GM12873 (cell line): ENCODE measurements around the gene ITPK1.

Experiments
- CTCF ChIP-seq: IDR thresholded peaks from 2 replicates; pipeline ENCODE4 v1.5.1; 2012; ENCODE audit warnings: low read depth, mild to moderate bottlenecking, moderate library complexity, low read length, control low read depth; ENCODE audit not compliant: insufficient read depth; ENCODE audit errors: missing control alignments

Gene ITPK1

GRCh38 chr14:93081876-93082570 lies 33.7 kb downstream of the ITPK1 start:
- TF ChIP-seq CTCF = no peak

DNA sequence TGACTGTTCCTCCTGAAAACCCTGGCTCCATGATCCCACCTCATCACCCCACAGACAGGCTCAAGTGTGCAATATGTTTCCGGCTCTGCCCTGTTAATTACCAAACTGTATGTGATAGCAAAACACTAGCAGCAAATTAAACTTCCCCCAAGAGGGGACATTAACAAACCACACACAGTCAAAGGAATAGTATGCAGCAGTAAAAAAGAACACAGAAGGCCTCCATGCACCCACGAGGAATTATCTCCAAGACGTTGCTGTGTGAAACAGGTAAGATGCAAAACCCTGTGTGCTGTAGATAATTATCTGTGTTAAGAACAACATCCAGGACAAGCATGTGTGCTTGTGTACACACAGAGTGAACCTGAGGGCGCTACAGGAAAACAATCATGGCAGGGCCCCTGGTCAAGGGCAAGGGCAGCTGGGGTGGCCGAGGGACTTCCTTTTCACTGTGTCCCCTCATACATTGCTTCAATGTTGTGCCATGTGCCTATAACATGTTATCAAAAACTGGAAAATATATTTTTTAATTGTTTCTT lies 35.8 kb downstream of the ITPK1 start:
- TF ChIP-seq CTCF = no peak

- no peak for TF ChIP-seq CTCF
Measured at GRCh38 chr14:93079321-93079720, 36.4 kb downstream of the ITPK1 start.

DNA sequence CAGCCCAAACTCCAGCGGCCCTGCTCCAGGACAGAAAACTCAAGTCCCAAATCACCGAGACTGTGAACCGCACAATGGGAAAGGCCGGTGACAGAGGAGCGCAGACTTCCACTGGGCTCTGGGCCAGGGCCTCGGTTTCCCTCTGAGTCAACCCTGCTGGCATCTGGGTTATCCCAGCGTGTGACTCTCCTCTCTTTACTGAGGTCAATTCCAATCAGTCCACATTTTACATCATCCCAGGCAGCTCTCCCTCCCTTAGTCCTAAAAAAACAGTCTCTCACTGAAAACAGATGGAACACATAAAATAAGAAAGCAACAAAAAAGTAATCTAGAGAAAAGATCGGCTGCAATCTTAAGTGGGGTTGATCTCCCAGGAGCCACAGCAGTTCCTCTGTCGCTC lies 36.9 kb downstream of the ITPK1 start:
- TF ChIP-seq CTCF = no peak

DNA sequence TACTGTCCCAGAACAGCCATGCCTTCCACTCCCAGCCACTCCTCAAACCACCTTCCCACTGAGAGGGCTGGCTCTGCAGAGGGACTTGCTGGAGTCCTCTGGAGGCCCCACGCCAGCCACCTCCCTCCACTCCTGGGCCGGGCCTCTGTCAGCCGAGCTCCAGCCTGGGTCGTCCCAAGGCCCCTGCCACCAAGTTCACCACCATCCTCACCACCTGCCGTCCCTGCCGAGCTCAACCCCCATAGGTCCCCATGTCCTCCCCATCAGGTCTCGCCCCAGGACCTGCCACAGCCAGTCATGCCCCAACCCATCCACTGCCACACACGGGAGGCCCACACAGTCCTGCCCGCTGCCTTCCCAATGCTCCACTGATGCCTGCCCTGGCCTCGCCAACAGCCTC lies 39.0 kb downstream of the ITPK1 start:
- TF ChIP-seq CTCF = no peak

DNA sequence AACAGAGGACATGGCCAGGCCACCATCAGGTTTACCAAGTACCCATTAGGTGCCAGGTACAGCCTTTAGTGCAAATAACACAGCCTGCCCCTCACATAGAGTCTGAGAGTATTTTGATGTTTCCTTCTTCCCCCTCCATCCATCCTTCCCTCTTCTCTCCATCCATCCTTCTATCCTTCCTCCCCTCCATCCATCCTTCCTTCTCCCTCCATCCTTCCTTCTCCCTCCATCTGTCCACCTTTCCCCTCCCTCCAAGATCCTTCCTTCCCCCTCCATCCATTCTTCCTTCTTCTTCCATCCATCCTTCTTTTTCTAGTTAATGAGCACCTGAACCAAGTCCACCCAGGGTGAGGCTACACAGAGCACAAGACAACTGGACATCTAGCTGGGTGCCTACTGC lies 39.8 kb downstream of the ITPK1 start:
- TF ChIP-seq CTCF = no peak

- TF ChIP-seq CTCF = no peak
Measured at GRCh38 chr14:93073910-93074769, 41.6 kb downstream of the ITPK1 start.
